Left cardiac atrium (tissue), 4 donors: ENCODE results near the gene AKAP11. TPM values are rescaled to one million over a fixed set of nuclear protein-coding genes. Genes with fewer than 3 reads are reported as not detected.
"Not testable (repeated sequence)": the region's sequence is repeated elsewhere in the genome, so short reads cannot be mapped to it uniquely, and the experiment has no call there.

Source experiments
- ATAC-seq, 2 donors: fragments of 200-7000 bp; cut with Tn5 transposase; one replicate each; pipeline ENCODE4 v1.9.1; 2020; ENCODE audit warnings: mild to moderate bottlenecking in 2 of 2, moderate library complexity in 2 of 2
- DNase-seq: peaks from one replicate; pipeline ENCODE4 v3.0.0-alpha.2; 2020
- intact Hi-C, 2 donors: fragments of 100-400 bp; cut with DNase I; formaldehyde crosslinking; loops; one replicate each; pipeline versions ENCODE4 v1.14.1 to v1.15.1; 2022 to 2023
- long read RNA-seq: library from polyadenylated mRNA; unstranded; transcript quantifications from one replicate; pipeline ENCODE4 v2.0.0, GENCODE V29; 2021
- total RNA-seq, 2 donors: library from RNA; stranded (reverse); fragmentation: NEBNext Ultra II Directional; extraction: Animal tissue kit (Norgen Biotek cat#: 25700); gene quantifications; one replicate each; pipeline ENCODE4 v1.2.1, GENCODE V29; 2021
- donor health status: DM: no; HTN: yes; CAD: no.
- donor health status: DM: no; HTN: yes; CAD: no; lungs with severe emphysema.
- donor health status: DM: yes; HTN: yes; CAD: no.
- donor health status: Dilated cardiomyopathy.

Gene AKAP11
- 10 to 100 TPM; 21.6 to 33.7 TPM for total RNA-seq
- long read RNA-seq, partial matches to known transcripts = 0 of 6 reads
- long read RNA-seq, other reads (novel, unspliced or antisense) = 6 of 6 reads

DNA sequence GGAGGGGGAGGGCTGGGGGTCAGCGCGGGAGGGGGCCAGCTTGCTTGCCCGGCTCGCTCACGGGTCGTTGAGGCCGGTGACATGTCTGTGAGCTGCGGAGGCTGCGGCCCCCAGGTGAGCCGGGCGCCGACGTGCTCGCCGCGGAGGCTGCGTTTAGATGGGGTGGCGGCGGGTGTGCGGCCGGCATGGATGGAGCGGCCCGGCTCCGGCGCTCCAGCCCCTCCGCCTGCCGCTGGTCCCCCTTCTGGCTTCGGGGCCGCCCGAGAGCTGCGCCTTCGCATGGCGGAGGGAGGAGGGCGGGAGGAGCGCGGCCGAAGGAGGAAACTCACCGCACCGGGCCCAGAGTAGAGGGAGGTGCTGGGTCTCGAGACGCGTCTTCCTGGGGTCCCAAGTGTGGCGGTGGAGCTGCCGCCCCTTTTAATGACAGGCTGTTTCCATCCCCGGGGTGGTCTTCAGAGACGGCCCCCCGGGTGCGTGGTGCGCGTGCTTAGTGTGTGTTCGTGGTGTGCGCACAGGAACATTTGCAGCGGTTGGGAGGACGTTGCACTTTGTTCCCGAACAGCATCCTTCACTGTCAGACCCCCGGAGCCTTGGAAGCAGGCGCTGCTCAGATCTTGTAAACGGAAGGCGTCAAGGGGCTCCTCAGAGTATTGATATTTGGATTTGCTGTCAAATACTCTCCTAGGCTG, at the start of gene AKAP11:
Gene AKAP11 (plus strand): TSS at position 38 of the 689 bp plus-strand sequence. CDS start 14,197 bp downstream, outside the sequence.
- intact Hi-C loops = no loop called here
- ATAC-seq (peak; percentile 54 to 70), DNase-seq (no peak)

DNA sequence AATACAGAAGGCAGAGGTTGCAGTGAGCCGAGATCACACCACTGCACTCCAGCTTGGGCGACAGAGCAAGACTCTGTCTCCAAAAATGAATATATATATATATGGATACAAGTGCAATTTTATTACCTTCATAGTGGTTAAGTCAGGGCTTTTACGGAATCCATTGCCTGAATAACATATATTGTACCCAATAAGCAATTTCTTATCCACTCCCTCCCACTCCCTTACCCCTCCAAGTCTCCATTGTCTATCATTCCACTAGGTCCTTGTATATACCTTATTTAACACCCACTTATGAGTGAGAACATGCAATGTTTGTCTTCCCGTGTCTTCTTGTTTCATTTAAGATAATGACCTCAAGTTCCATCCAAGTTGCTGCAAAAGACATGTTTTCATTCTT, 48.3 kb upstream of the AKAP11 start:
- DNase-seq = no peak
- intact Hi-C loops = no loop called here
- no peak for ATAC-seq

GRCh38 chr13:42225051-42225450, 46.9 kb upstream of the AKAP11 start:
- intact Hi-C loops = no loop called here
- no peak for ATAC-seq
- DNase-seq = no peak

DNA sequence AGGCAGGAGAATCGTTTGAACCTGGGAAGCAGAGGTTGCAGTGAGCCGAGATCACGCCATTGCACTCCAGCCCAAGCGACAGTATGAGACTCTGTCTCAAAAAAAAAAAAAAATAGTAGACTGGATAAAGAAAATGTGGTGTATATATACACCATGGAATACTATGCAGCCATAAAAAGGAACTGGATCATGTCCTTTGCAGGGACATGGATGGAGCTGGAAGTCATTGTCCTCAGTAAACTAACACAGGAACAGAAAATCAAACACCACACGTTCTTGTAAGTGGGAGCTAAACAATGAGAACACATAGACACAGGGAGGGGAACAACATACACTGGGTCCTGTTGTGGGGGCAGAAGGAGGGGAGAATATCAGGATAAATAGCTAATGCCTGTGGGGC, 45.2 kb upstream of the AKAP11 start:
- intact Hi-C loops, ATAC-seq, DNase-seq: not testable (repeated sequence)

DNA sequence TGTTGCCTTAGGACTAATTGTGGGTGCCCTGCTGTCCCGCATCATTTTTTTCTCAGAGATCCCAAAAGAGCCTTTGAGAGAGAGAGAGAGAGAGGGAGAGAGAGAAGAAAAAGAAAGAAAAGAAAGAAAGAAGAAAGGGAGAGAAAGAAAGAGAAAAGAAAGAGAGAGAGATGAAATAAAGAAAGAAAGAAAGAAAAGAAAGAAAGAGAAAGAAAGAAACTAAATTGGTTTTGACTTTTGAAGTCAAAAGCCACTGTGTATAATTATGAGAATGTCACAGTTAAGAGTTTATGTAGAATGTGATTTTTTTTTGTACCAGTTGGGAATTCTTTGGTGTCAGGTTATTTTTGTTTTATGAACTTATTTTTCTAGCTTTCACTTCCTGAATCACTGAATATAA, 43.4 kb upstream of the AKAP11 start:
- ATAC-seq = no peak
- intact Hi-C loops = no loop called here
- no peak for DNase-seq

DNA sequence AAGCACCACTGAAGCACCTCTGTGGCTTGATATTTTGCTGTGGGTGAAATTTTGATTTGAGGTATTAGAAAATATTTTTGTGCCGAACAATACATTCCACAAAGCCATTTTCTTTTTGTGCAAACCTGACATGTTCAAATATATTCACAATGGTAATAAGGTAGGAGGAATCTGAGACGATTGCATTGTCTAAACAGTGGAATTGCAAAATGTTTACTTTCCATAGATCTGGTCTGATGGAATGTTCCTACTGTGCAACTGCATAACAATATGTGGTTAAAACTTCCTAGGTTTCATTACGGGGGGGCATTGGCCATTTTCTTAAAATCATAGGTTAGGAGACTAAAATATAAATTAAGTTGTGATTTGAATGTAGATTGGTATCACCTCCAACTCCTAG, 42.7 kb upstream of the AKAP11 start:
- DNase-seq (no peak), ATAC-seq (no peak)
- intact Hi-C loops = no loop called here

GRCh38 chr13:42232671-42233070, 39.3 kb upstream of the AKAP11 start:
- intact Hi-C loops = no loop called here
- DNase-seq (no peak), ATAC-seq (no peak)

DNA sequence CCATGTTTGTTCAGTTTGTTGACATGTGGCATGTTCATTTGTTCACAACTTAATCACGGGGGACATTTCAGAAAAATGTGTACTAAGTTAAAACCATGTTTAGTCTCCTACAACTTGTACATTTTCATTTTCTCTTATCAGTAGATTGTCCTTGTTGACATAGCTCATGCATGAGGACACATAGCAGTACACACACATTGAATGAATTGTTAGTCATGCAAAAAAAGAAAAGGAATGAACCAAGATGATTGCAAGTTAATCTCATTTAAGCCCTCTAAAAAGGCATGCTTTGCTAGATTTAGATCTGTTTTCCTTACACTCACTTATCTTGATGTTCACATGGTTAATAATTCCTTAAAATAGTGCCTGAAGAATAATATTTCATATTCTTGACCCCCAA, 38.2 kb upstream of the AKAP11 start:
- ATAC-seq (no peak), DNase-seq (no peak)
- intact Hi-C loops = no loop called here

DNA sequence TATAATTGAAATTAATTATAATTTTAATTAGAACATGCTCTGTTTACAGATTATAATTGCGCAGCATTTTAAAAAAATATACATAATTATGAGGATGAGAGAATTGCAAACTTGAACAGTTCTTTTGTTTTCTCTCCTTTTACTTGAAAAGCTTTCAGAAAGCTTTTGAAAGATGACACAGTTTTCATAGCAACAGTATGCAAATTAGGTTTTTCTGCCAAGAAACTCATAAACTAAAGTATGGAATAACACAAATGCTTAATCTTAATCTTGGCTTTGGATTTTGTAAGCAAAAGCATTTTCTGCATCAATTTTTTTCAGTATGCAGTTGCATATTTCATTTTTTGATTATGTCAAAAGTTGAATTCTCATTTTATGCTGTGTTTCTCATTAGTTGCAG, 32.8 kb upstream of the AKAP11 start:
- ATAC-seq (no peak), DNase-seq (no peak)
- intact Hi-C loops = no loop called here

- DNase-seq = no peak
- intact Hi-C loops = no loop called here
- no peak for ATAC-seq
Observed at GRCh38 chr13:42239644-42240043, 32.3 kb upstream of the AKAP11 start.

GRCh38 chr13:42246541-42246940, 25.4 kb upstream of the AKAP11 start:
- intact Hi-C loops = no loop called here
- no peak for DNase-seq
- no peak for ATAC-seq

DNA sequence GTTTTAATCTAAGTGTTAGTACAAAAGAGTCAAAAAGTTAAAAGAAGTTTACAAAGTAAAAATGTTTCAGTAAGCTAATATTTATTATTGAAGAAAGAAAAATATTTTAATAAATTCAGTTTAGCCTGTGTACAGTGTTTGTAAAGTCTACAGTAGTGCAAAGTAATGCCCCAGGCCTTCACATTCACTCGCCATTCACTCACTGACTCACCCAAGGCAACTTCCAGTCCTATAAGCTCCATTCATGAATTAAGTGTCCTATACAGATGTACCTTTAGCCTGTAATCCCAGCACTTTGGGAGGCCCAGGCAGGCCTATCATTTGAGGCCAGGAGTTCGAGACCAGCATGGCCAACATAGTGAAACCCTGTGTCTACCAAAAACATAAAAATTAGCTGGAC, 24.1 kb upstream of the AKAP11 start:
- no peak for ATAC-seq
- intact Hi-C loops = no loop called here
- DNase-seq = no peak

DNA sequence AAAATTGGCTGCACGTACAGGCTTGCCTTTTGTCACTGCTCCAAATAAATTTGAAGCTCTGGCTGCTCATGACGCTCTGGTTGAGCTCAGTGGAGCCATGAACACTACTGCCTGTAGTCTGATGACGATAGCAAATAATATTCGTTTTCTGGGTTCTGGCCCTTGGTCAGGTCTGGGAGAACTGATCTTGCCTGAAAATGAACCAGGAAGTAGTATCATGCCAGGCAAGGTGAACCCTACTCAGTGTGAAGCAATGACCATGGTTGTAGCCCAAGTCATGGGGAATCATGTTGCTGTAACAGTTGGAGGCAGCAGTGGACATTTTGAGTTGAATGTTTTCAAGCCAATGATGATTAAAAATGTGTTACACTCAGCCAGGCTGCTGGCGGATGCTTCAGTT, 16.1 kb upstream of the AKAP11 start:
- DNase-seq = no peak
- intact Hi-C loops = no loop called here
- ATAC-seq = peak in 1 of 2 donors; percentile 34

DNA sequence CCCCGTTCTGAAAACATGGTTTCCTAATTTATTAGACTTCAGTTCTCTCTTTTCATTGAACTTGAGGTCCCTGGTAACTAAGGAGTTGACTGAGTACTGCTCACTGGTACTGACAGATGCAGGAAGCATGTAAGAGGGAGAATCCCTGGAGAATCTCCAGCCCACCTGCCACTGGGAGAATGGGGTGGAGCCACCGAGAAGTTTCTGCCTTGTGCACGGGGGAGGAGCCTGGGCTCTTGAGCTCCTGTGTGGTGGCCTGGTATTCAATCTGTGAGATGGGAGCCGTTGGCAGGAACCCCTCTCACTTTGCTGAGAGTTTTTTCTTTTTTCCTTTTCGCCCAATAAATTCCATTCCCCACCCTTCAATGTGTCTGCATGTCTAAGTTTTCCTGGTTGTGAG, 13.2 kb upstream of the AKAP11 start:
- no peak for ATAC-seq
- intact Hi-C loops = no loop called here
- no peak for DNase-seq

DNA sequence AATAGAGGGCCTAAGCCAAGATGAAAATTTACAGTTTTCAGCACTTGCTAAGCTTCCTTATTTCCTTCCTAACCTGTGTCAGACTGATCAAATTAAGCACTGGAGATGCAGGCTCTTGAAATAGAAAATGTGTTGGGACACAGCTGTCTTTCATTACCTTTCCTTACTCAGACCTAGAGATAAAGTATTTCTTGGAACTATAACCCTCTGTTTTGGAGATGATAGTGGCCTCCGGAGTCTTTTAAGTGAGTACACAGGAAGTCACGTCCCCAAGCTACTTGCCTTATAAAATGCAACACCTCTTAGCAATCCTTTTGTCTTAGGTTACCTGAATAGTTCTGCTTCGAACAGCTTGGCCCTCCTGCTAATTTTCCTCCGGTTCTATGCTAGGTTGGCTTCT, 12.4 kb upstream of the AKAP11 start:
- DNase-seq (no peak), ATAC-seq (no peak)
- intact Hi-C loops = no loop called here

DNA sequence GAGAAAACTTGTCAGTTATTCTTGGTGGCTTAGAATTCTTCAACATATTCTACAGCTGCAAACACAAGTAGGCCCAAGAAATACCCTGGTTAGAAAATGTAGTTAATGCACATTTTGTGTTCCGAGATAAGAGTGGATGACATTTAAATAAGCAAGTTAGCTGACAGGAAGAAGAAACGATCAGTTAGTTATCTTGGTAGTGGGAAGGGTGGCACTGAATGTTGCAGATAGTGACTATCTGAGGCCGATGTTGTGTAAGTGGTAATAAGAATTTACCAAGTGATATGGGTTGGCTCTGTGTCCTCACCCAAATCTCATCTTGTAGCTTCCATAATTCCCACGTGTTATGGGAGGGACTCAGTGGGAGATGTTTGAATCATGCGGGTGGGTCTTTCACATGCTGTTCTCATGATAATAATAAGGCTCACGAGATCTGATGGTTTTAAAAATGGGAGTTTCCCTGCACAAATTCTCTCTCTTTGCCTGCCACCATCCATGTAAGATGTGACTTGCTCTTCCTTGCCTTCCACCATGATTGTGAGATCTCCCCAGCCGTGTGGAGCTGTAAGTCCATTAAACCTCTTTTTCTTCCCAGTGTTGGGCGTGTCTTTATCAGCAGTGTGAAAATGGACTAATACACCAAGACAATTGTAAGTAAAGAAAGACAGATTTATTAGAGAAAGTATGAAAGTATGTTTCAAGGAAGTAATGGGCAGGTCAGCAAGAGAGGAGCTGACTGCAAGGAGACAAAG, 10.9 kb upstream of the AKAP11 start:
- ATAC-seq = no peak
- intact Hi-C loops = no loop called here
- DNase-seq = no peak

GRCh38 chr13:42266473-42266872, 5.5 kb upstream of the AKAP11 start:
- ATAC-seq (peak in 1 of 2 donors; percentile 50), DNase-seq (no peak)
- intact Hi-C loops = no loop called here

DNA sequence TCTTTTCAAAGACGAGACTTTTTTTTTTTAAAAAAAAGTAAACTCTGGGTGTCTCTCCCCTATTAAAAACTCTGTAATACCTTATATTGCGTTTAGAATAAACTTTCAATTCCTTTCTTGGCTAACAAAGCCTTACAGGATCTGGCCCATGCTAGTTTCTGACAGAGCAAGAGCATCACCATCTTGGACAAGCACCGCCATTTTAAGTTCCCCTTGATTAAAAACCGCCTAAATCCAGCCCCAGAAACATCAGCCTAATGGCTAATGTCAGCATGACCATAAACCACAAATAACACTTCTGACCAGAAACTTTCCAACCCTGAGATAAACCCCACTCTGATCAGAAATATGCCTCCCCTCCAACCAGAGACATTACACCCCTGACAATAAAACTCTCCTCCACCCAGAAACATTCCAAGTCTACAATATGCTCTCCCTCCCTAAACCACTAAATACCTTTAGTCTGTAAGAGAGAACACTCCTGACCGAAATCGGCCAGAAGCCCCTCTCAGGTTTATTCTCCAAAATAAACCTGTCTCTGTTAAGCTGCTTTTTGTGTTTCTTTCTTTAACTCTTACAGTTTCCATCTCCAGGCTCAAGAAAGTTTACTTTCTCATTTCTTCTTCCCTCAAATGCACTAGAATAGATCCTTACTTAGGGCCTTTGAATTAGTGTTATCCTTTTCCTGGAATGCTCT, 1.6 kb upstream of the AKAP11 start:
- DNase-seq (no peak), ATAC-seq (no peak)
- intact Hi-C loops = no loop called here

GRCh38 chr13:42270857-42271215, 1.1 kb upstream of the AKAP11 start:
- ATAC-seq = no peak
- intact Hi-C loops = no loop called here
- no peak for DNase-seq

DNA sequence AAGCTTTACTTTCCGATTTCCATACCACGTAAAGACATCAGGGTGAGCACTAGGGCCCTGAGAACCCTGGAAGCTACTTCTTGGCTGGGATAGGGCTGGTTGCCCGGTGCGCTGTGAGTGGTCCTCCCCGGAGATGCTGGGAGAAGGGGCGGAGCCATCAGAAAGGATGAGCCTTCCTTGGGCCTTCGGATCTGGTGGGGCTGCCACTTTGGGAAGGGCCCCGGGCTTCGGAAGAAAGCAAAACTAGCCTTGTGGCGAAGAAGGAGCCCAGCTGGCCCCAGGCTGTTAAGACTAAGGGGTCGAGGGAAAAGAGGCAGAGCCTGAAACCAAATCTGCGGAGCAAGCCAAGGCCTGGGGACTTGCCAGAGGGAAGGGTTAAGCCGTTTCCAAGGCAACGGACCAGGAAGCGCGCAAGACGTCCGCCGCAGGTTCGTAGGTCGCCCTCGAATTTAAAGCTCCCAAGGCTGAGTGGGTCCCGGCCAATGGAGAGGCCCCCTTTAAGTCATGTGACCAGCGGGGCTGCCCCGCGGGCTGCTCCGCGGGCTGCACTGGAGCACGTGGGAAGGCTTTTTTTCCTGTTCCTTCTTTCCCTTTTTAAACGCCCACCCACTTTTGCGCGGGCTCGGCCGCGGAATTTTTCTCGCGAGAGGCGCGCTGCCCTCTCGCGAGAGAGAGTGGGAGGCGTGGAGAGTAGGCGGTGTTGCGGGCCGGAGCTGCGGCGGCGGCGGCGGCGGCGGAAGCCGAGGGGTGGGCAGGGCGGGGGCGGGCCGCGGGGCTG, 426 bp upstream of the AKAP11 start:
- intact Hi-C loops = no loop called here
- peak; percentile 95 to 97 for ATAC-seq

More for the DNA sequence above, 426 bp upstream of the AKAP11 start:
- peak; percentile 94 for DNase-seq
